K562 (cell line): ENCODE measurements around the gene ITPK1. TPM values are rescaled to one million over a fixed set of nuclear protein-coding genes. Genes with fewer than 3 reads are reported as not detected.

Experiments
- ATAC-seq: fragments of 200-7000 bp; cut with Tn5 transposase; 3 replicates; pipeline ENCODE4 v1.9.1; 2020; ENCODE audit warnings: moderate library complexity
- BruUV-seq: library from RNA; stranded (reverse); fragments of 400-500 nt; replicated peaks from 2 replicates; lab custom pipeline; 2021; lab: Mats Ljungman, UMichigan
- CTCF ChIA-PET: fragments of 300-600 bp; formaldehyde crosslinking; extraction: SDS; loops from one replicate; lab custom pipeline; 2021; ENCODE audit warnings: low intra/inter-chr PET ratio; lab: Yijun Ruan, JAX
- POLR2A ChIA-PET: fragments of 300-600, 350-650 bp; sonication (Branson Sonifier 250); formaldehyde crosslinking; extraction: SDS; loops from one replicate; lab custom pipeline; 2021; ENCODE audit warnings: antibody characterized with exemption, inconsistent platforms; lab: Yijun Ruan, JAX
- DNase-seq, 4 experiments: peaks; one replicate each; pipeline versions ENCODE4 v3.0.0 to v3.0.0-alpha.2; 2011 to 2018; ENCODE audit warnings: low spot score in 3 of 4, mixed read lengths in 3 of 4; ENCODE audit errors: extremely low read depth in 1 of 4
- FAIRE-seq: peaks from 2 replicates; lab custom pipeline; 2011; peaks lifted over from hg19 to GRCh38; lab: Jason Lieb, UNC
- H2AFZ ChIP-seq: 2 replicates; pipeline ENCODE4 v1.6.0; 2011; ENCODE audit warnings: low read depth, low read length, control low read depth, inconsistent platforms
- H3K27ac ChIP-seq: fragments of 200-600 bp; 3 replicates; pipeline ENCODE4 v1.8.0; 2011; ENCODE audit warnings: low read depth, mild to moderate bottlenecking, control low read depth, inconsistent platforms, low read length, moderate library complexity, mixed read lengths; ENCODE audit errors: extremely low read depth
- H3K27me3 ChIP-seq, 2 experiments: fragments of 300-600 bp in 1 of 2; 2 replicates in 1 of 2; 3 replicates in 1 of 2; pipeline versions ENCODE4 v1.6.0 to v1.8.0; 2011; ENCODE audit warnings: inconsistent platforms in 2 of 2, low read length in 2 of 2, mild to moderate bottlenecking in 1 of 2, mixed read lengths in 1 of 2, moderate library complexity in 1 of 2; ENCODE audit not compliant: control insufficient read depth in 2 of 2, insufficient read depth in 2 of 2
- H3K36me3 ChIP-seq: fragments of 300-600 bp; 3 replicates; pipeline ENCODE4 v1.8.0; 2011; ENCODE audit warnings: mild to moderate bottlenecking, low read length, inconsistent platforms; ENCODE audit not compliant: control insufficient read depth, insufficient read depth
- H3K4me1 ChIP-seq, 2 experiments: fragments of 200-600 bp in 1 of 2; replicated peaks in 1 of 2; 2 replicates in 1 of 2; 3 replicates in 1 of 2; pipeline versions ENCODE4 v1.5.1 to v1.8.0; 2011; ENCODE audit warnings: inconsistent platforms in 2 of 2, low read length in 2 of 2, mild to moderate bottlenecking in 1 of 2, mixed read lengths in 1 of 2, moderate library complexity in 1 of 2; ENCODE audit not compliant: control insufficient read depth in 2 of 2, insufficient read depth in 2 of 2
- H3K4me2 ChIP-seq: 2 replicates; pipeline ENCODE4 v1.6.1; 2011; ENCODE audit warnings: low read length, control low read depth, inconsistent platforms, mixed read lengths; ENCODE audit not compliant: insufficient read depth
- H3K4me3 ChIP-seq: fragments of 200-600 bp; sonication (generic), shearing (Covaris generic); 2 replicates; pipeline ENCODE4 v1.5.1; 2016; ENCODE audit warnings: control low read depth, inconsistent platforms
- H3K79me2 ChIP-seq: fragments of 200-600 bp; 3 replicates; pipeline ENCODE4 v1.8.0; 2011; ENCODE audit warnings: low read length, inconsistent platforms; ENCODE audit not compliant: control insufficient read depth, insufficient read depth
- H3K9ac ChIP-seq, 2 experiments: 2 replicates each; pipeline versions ENCODE4 v1.6.0 to v1.6.1; 2011; ENCODE audit warnings: low read depth in 2 of 2, low read length in 2 of 2, control low read depth in 1 of 2, inconsistent platforms in 1 of 2, mild to moderate bottlenecking in 1 of 2, mixed read lengths in 1 of 2; ENCODE audit not compliant: insufficient read depth in 1 of 2
- H3K9me1 ChIP-seq: one replicate; pipeline ENCODE4 v1.6.0; 2011; ENCODE audit warnings: inconsistent platforms, mild to moderate bottlenecking, low read length, moderate library complexity; ENCODE audit not compliant: control insufficient read depth, insufficient read depth
- H3K9me3 ChIP-seq: replicated peaks from 2 replicates; pipeline ENCODE4 v1.5.1; 2011; ENCODE audit warnings: low read depth, low read length, inconsistent platforms; ENCODE audit not compliant: control insufficient read depth, insufficient read depth
- H4K20me1 ChIP-seq: replicated peaks from 2 replicates; pipeline ENCODE4 v1.6.1; 2011; ENCODE audit warnings: low read length, inconsistent platforms, mixed read lengths; ENCODE audit not compliant: control insufficient read depth, insufficient read depth
- FOS ChIP-seq: IDR thresholded peaks from 3 replicates; pipeline ENCODE4 v1.6.1; 2011; ENCODE audit not compliant: insufficient read length; ENCODE audit errors: extremely low read depth
- ILF3 ChIP-seq: fragments of 450-650 bp; IDR thresholded peaks from 2 replicates; pipeline ENCODE4 v1.6.1; 2018; ENCODE audit warnings: antibody characterized with exemption, mild to moderate bottlenecking, moderate library complexity, borderline replicate concordance
- KLF16 ChIP-seq: IDR thresholded peaks from 2 replicates; pipeline ENCODE4 v1.6.1; 2016; ENCODE audit warnings: antibody characterized with exemption
- MTA3 ChIP-seq: fragments of 450-650 bp; formaldehyde crosslinking; IDR thresholded peaks from 2 replicates; pipeline ENCODE4 v1.6.1; 2017; ENCODE audit warnings: mild to moderate bottlenecking, borderline replicate concordance
- RAD51 ChIP-seq: fragments of 450-650 bp; IDR thresholded peaks from 2 replicates; pipeline ENCODE4 v1.7.1; 2016; ENCODE audit warnings: low read depth, mild to moderate bottlenecking, borderline replicate concordance
- RFX1 ChIP-seq: fragments of 450-650 bp; IDR thresholded peaks from 2 replicates; pipeline ENCODE4 v1.6.1; 2016; ENCODE audit warnings: mild to moderate bottlenecking, moderate library complexity
- SPI1 ChIP-seq: IDR thresholded peaks from 2 replicates; pipeline ENCODE4 v1.6.1; 2011; ENCODE audit warnings: low read depth, low read length, control low read depth, borderline replicate concordance
- TOE1 ChIP-seq, 2 experiments: fragments of 450-650 bp in 1 of 2; sonication (generic) in 1 of 2; formaldehyde crosslinking in 1 of 2; IDR thresholded peaks; 2 replicates each; pipeline versions ENCODE4 v1.7.1 to v1.8.0; 2016 to 2022; ENCODE audit warnings: borderline replicate concordance in 2 of 2, mild to moderate bottlenecking in 2 of 2, antibody characterized with exemption in 1 of 2, inconsistent platforms in 1 of 2, low read depth in 1 of 2, missing genetic modification reagents in 1 of 2, moderate library complexity in 1 of 2
- ZNF785 ChIP-seq: fragments of 250-450 bp; sonication (Bioruptor Pico); IDR thresholded peaks from 2 replicates; pipeline ENCODE4 v1.4.0; 2020; ENCODE audit warnings: mild to moderate bottlenecking
- ZNF79 ChIP-seq: fragments of 250-450 bp; sonication (Bioruptor Pico); IDR thresholded peaks from 2 replicates; pipeline ENCODE4 v1.4.0; 2020; ENCODE audit warnings: low read depth, mild to moderate bottlenecking, moderate library complexity
- WGBS: fragments of 100-300 bp; shearing (Covaris generic); methylation state at CpG from one replicate; pipeline ENCODE4 v1.1.6; 2016; ENCODE audit warnings: low coverage, mixed read lengths; ENCODE audit not compliant: insufficient coverage; ENCODE audit errors: missing lambda C conversion rate; 5-methylcytosine and 5-hydroxymethylcytosine counted together
- in situ Hi-C: fragments of 300-500 bp; cut with MboI; formaldehyde crosslinking; loops from 4 replicates; pipeline ENCODE4 v1.15.0; 2018; ENCODE audit warnings: inconsistent platforms, mixed read lengths
- intact Hi-C: fragments of 100-400 bp; cut with micrococcal nuclease; formaldehyde crosslinking; loops from 2 replicates; pipeline ENCODE4 v1.14.2; 2022
- polyA plus RNA-seq, 8 experiments: library from polyadenylated mRNA; depleted of rRNA in 4 of 8; stranded (reverse) in 5 of 8; unstranded in 3 of 8; fragments of >200 nt; fragmentation: Nextera tagmentation in 2 of 8; fragmentation: Illumina TruSeq in 1 of 8; extraction: Ambion mirVana in 2 of 8; extraction: Trizol in 1 of 8; gene quantifications; 2 replicates each; pipeline versions ENCODE4 v1.2.1 to v1.2.3, GENCODE V29; 2011 to 2014; ENCODE audit warnings: inconsistent platforms in 1 of 8, missing spikeins in 1 of 8
- total RNA-seq, 7 experiments: library from RNA; depleted of rRNA in 6 of 7; stranded (reverse); fragments of >200 nt in 6 of 7; fragmentation: Illumina TruSeq in 2 of 7; extraction: Trizol in 2 of 7; gene quantifications; 2 replicates each; pipeline versions ENCODE4 v1.2.1 to v1.2.3, GENCODE V29; 2011 to 2021; ENCODE audit warnings: low replicate concordance in 1 of 7
- TF ChIP-seq, protein P1 (sequence below): fragments of 450-650 bp; formaldehyde crosslinking; IDR thresholded peaks from 2 replicates; pipeline ENCODE4 v1.4.0; 2020; ENCODE audit warnings: mild to moderate bottlenecking, mixed read lengths
- TF ChIP-seq, protein P2 (sequence below): sonication (generic); formaldehyde crosslinking; IDR thresholded peaks from 2 replicates; pipeline ENCODE4 v1.5.0; 2020; ENCODE audit warnings: missing genetic modification reagents

The ITPK1 gene
- total and polyA plus RNA-seq, 9 of the 15 experiments (the other 6 are each of a cell fraction or from before 2014, with no cell fraction given), result 1.2 to 39.2 (median 23.0) TPM

DNA sequence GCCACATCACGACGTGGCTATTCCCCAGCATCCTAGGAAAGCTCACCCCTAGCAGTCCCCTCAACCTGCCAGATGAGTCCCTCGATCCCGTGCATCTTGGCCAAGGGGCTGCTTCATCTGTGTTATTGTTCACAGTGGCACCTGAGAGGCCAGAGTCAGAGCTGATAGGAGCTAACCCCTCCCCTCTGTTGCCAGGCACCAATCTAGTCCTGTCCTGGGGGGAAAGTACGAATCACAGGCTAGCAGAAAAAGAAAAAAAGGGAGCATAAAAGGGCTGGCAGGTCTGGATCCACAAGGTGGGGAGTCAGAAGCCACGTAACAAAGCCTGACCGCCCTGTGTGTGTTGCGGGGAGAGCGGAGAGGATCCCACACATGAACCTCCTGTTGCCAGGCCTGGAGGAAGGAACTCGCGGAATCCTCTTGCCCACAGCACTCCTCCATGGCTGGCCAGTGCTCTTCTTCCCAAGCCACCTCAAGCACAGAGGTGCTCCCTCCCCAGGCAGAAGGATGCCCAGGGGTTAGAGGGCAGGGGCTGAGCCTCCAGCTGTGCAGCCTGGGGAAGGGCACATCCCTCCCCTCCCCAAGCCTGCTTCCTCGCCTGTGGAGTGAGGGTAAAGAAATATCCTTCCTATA lies 91.8 kb downstream of the ITPK1 start:
- TF ChIP-seq ILF3, result no peak
- TF ChIP-seq ZNF79 (CRISPR knock-in tag), result no peak
- no peak for TF ChIP-seq KLF16
- no peak for TF ChIP-seq MTA3
- peak; percentile 25; the same call in 1 of the 2 replicates for TF ChIP-seq RFX1
- TF ChIP-seq, all 486 proteins: peak for 1
- Histone ChIP-seq H3K9me3 (no peaks in the 10 kb centered on the region), H3K27ac (no peak overlapping the region), H3K4me3 (no peak overlapping the region), H3K4me1 (peaks cover 3 to 5% of the 10 kb centered on the region in 2 experiments; a peak in 3 of 5 replicates), H3K9me1 (no peaks in the 10 kb centered on the region), H4K20me1 (no peaks in the 10 kb centered on the region), H3K9ac (peak overlapping the region in 1 of 2 experiments; percentile 58; a peak in 1 of 4 replicates), H2AFZ (no peak overlapping the region), H3K4me2 (no peak overlapping the region), H3K79me2 (no peaks in the 10 kb centered on the region; the same call in 2 of the 3 replicates), H3K36me3 (no peaks in the 10 kb centered on the region), H3K27me3 (no peaks in the 10 kb centered on the region)
- DNase-seq, result no peak
- in situ Hi-C loops (no loop called here), intact Hi-C loops (no loop called here)
- WGBS, result 72% methylated on average over 10 of the region's 12 CpGs
- no peak for FAIRE-seq
- CTCF ChIA-PET, result no interaction called here
- peak; percentile 50; the same call in 1 of the 3 replicates for ATAC-seq
- POLR2A ChIA-PET, result interaction anchor here (0.6 kb wide), 1 partner anchor 16 kb away, joined by 3 read pairs; no protein-coding TSS in a partner anchor
- no TSS peak for BruUV-seq

DNA sequence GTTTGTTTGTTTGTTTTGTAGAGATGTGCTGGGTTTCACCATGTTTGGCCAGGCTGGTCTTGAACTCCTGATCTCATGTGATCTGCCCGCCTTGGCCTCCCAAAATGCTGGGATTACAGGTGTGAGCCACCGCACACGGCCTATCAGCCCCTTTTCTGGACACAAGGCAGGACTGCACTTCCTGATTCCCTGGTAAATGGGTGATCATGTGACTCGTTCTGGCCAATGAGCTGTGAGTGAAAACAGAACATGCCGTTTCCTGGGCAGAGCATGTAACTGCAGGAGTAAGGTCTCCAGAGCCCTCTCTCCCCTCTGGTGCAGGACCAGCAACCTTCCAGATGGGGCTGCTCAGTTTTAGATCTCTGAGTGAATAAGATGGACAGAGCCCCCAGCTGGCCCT lies 92.7 kb downstream of the ITPK1 start:
- CTCF ChIA-PET, result no interaction called here
- Histone ChIP-seq H3K9ac (no peak overlapping the region), H4K20me1 (no peaks in the 10 kb centered on the region), H3K36me3 (no peaks in the 10 kb centered on the region), H3K27me3 (no peaks in the 10 kb centered on the region), H3K27ac (no peak overlapping the region), H3K4me2 (no peak overlapping the region), H3K9me1 (no peaks in the 10 kb centered on the region), H3K4me3 (no peak overlapping the region), H3K79me2 (no peaks in the 10 kb centered on the region; the same call in 2 of the 3 replicates), H2AFZ (no peak overlapping the region), H3K4me1 (peaks cover 3 to 5% of the 10 kb centered on the region in 2 experiments; a peak in 3 of 5 replicates), H3K9me3 (no peaks in the 10 kb centered on the region)
- in situ Hi-C loops, result no loop called here
- no peak for FAIRE-seq
- WGBS, result 75% methylated on average over 5 of the region's 5 CpGs
- POLR2A ChIA-PET, result interaction anchor here (0.7 to 0.8 kb wide), 2 partner anchors 10 to 90 kb away, joined by 3 to 6 read pairs; no protein-coding TSS in a partner anchor
- intact Hi-C loops, result no loop called here
- no TSS peak for BruUV-seq
- ATAC-seq, result peak; percentile 84
- DNase-seq, result peak; percentile 47 to 59 (median 49)
- TF ChIP-seq ZNF785 (CRISPR knock-in tag), result no peak
- TF ChIP-seq FOS, result peak; percentile 10
- TF ChIP-seq RAD51, result peak; percentile 70; the same call in 1 of the 2 replicates
- TF ChIP-seq SPI1, result peak; percentile 58; the same call in 1 of the 2 replicates
- TF ChIP-seq, protein P1, sequence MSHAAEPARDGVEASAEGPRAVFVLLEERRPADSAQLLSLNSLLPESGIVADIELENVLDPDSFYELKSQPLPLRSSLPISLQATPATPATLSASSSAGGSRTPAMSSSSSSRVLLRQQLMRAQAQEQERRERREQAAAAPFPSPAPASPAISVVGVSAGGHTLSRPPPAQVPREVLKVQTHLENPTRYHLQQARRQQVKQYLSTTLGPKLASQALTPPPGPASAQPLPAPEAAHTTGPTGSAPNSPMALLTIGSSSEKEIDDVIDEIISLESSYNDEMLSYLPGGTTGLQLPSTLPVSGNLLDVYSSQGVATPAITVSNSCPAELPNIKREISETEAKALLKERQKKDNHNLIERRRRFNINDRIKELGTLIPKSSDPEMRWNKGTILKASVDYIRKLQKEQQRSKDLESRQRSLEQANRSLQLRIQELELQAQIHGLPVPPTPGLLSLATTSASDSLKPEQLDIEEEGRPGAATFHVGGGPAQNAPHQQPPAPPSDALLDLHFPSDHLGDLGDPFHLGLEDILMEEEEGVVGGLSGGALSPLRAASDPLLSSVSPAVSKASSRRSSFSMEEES (CRISPR knock-in tag), result peak; percentile 90
- peak; percentile 88 for TF ChIP-seq TOE1 (IDR thresholded peaks at IDR 0.05; ENCODE audit: borderline replicate concordance)
- no peak for TF ChIP-seq TOE1 (CRISPR knock-in tag; IDR thresholded peaks at IDR 0.05; ENCODE audit: borderline replicate concordance, low read depth)
- TF ChIP-seq, protein P2, sequence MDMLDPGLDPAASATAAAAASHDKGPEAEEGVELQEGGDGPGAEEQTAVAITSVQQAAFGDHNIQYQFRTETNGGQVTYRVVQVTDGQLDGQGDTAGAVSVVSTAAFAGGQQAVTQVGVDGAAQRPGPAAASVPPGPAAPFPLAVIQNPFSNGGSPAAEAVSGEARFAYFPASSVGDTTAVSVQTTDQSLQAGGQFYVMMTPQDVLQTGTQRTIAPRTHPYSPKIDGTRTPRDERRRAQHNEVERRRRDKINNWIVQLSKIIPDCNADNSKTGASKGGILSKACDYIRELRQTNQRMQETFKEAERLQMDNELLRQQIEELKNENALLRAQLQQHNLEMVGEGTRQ, result peak; percentile 82
